DND-41 (cell line): ENCODE data around the gene RAD9A.

Experiments
- CTCF ChIP-seq: IDR thresholded peaks from 2 replicates; pipeline ENCODE4 v1.5.1; 2012; ENCODE audit warnings: borderline replicate concordance, low read length, moderate library complexity, mild to moderate bottlenecking; ENCODE audit not compliant: poor library complexity, severe bottlenecking; ENCODE audit errors: extremely low read depth
- EZH2 ChIP-seq: IDR thresholded peaks from 3 replicates; pipeline ENCODE4 v1.6.1; 2012; ENCODE audit warnings: borderline replicate concordance, low read depth, mild to moderate bottlenecking, moderate library complexity, low read length, inconsistent platforms; ENCODE audit not compliant: severe bottlenecking

- TF ChIP-seq CTCF (no peak), EZH2 (no peak)
Observed at GRCh38 chr11:67408437-67409200, 16.8 kb downstream of the RAD9A start.
